ENCODE results near the gene ZNF580. TPM values are rescaled to one million over a fixed set of nuclear protein-coding genes. Genes with fewer than 3 reads are reported as not detected.

Gene ZNF580
- total RNA-seq, 2 experiments from 2014 or later, result 24.4 to 50.0 TPM

DNA sequence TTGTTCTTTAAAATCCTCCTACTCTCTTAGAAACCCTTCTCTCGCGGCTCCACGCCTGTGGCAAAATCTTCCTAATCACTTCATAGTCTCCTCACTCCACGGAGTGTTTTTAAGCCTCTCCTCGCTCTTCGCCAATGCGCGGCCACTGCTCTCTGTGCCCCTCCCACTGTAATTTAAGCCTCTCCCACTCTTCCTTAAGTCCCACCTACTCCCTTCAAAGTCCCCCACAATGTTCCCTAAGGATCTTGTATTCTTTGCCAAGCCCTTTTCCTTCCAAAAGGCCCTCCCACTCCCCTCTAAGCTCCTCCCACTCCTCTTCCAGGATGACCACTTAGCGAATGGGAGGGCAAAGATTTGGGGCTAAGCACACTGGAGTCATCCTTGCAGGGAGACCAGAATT is 42.8 kb upstream of the ZNF580 start:
- POLR2A ChIA-PET, result no interaction called here
- peak overlapping the region; percentile 70 for H3K4me2 ChIP-seq (ENCODE audit: low read length)

DNA sequence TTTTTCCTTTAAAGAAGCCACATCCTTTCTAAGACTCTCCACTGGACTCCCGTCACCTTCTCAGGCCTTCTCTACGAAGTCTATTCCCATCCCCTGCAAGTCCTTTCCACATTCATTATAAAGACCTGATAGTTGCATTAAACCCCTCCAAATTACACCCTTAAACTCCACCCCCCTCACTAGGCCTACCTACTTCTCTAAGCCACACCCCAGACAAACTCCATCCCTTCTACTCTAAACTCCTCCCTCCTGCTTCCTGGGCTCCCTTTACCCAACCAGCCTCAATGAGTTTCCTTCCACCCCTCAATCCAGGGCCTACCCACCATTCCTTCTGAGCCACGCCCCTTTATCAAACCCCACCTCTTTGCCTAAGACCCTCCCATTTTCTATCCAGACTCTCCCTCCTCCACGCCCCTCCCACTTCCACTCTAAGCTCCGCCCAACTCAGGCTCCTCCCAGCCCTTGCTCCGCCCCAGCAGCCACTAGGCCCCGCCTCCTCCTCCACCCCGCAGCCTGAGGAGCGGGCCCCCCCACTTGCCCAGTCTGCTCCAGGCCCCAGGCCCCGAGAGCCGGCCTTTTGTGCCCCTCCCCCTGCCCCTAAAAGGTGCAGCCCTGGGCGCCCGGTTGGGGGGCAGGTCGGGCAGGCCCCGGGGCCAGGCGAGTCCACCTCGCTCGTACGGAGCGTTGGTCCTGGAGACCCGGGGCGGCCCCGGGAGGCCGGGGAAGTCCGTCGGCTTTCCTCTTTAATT is 41.9 kb upstream of the ZNF580 start:
- intact Hi-C loops (cut with micrococcal nuclease; ENCODE audit: unreplicated experiment), result loop anchor here (1.0 to 2.0 kb wide), 2 partner anchors 18 to 44 kb away; partner anchors contain the start of genes ZNF579 and ZNF581
- ChIA-PET POLR2A (interaction anchor here (0.8 to 1.6 kb wide), 4 partner anchors 11 to 48 kb away, joined by 3 to 15 read pairs (median 6); partner anchors contain the start of gene ZNF784), CTCF (ENCODE audit: unreplicated experiment) (interaction anchor here (0.6 kb wide), 1 partner anchor 50 kb away, joined by 3 read pairs; no protein-coding TSS in a partner anchor)
- no TSS peak for BruUV-seq (replicated peaks)
- Histone ChIP-seq H3K4me3 (ENCODE audit: low read depth, low read length, poor library complexity, severe bottlenecking) (peak overlapping the region; percentile 74), H3K4me2 (ENCODE audit: low read length) (peak overlapping the region; percentile 70), H3K36me3 (ENCODE audit: insufficient read depth, low read length) (peaks cover 25% of the 10 kb centered on the region), H3K9me3 (ENCODE audit: low read length) (no peaks in the 10 kb centered on the region), H4K20me1 (ENCODE audit: insufficient read depth, low read length) (no peaks in the 10 kb centered on the region), H2AFZ (ENCODE audit: low read length) (peak overlapping the region; percentile 66; the same call in 1 of the 2 replicates), H3K9me2 (ENCODE audit: insufficient read depth, low read length) (no peaks in the 10 kb centered on the region), H3K27ac (ENCODE audit: low read depth, low read length, poor library complexity, severe bottlenecking) (peak overlapping the region; percentile 94), H3K4me1 (ENCODE audit: insufficient read depth, low read length, poor library complexity, severe bottlenecking) (peaks cover 26% of the 10 kb centered on the region), H3K79me2 (ENCODE audit: insufficient read depth, low read depth, low read length) (no peaks in the 10 kb centered on the region)
- peak; percentile 92 for DNase-seq (ENCODE audit: low spot score)
- TF ChIP-seq, protein P1, sequence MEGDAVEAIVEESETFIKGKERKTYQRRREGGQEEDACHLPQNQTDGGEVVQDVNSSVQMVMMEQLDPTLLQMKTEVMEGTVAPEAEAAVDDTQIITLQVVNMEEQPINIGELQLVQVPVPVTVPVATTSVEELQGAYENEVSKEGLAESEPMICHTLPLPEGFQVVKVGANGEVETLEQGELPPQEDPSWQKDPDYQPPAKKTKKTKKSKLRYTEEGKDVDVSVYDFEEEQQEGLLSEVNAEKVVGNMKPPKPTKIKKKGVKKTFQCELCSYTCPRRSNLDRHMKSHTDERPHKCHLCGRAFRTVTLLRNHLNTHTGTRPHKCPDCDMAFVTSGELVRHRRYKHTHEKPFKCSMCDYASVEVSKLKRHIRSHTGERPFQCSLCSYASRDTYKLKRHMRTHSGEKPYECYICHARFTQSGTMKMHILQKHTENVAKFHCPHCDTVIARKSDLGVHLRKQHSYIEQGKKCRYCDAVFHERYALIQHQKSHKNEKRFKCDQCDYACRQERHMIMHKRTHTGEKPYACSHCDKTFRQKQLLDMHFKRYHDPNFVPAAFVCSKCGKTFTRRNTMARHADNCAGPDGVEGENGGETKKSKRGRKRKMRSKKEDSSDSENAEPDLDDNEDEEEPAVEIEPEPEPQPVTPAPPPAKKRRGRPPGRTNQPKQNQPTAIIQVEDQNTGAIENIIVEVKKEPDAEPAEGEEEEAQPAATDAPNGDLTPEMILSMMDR (conservative IDR thresholded peaks at IDR 0.05; ENCODE audit: low read length), result no peak
- no peak for TF ChIP-seq EZH2phosphoT487 (IDR thresholded peaks at IDR 0.05; ENCODE audit: borderline replicate concordance, low read depth, low read length)

More for the DNA sequence above, 42.8 kb upstream of the ZNF580 start:
- peaks cover 30% of the 10 kb centered on the region for H3K36me3 ChIP-seq (ENCODE audit: insufficient read depth, low read length)
- H4K20me1 ChIP-seq (ENCODE audit: insufficient read depth, low read length), result no peaks in the 10 kb centered on the region
- peaks cover 20% of the 10 kb centered on the region for H3K4me1 ChIP-seq (ENCODE audit: insufficient read depth, low read length, poor library complexity, severe bottlenecking)
- intact Hi-C loops (cut with micrococcal nuclease; ENCODE audit: unreplicated experiment), result loop anchor here (2.0 kb wide), 1 partner anchor 17 kb away; the partner anchor contains the start of gene ZNF579
- no peaks in the 10 kb centered on the region for H3K79me2 ChIP-seq (ENCODE audit: insufficient read depth, low read depth, low read length)
- H3K27ac ChIP-seq (ENCODE audit: low read depth, low read length, poor library complexity, severe bottlenecking), result no peak overlapping the region
- CTCF ChIA-PET (ENCODE audit: unreplicated experiment), result no interaction called here
- H3K9me3 ChIP-seq (ENCODE audit: low read length), result no peaks in the 10 kb centered on the region
- H3K9me2 ChIP-seq (ENCODE audit: insufficient read depth, low read length), result no peaks in the 10 kb centered on the region
- no peak for TF ChIP-seq EZH2phosphoT487 (IDR thresholded peaks at IDR 0.05; ENCODE audit: borderline replicate concordance, low read depth, low read length)
- TF ChIP-seq, protein P1 (conservative IDR thresholded peaks at IDR 0.05; ENCODE audit: low read length), result no peak
- BruUV-seq (replicated peaks), result no TSS peak
- DNase-seq (ENCODE audit: low spot score), result no peak
- no peak overlapping the region for H3K4me3 ChIP-seq (ENCODE audit: low read depth, low read length, poor library complexity, severe bottlenecking)
- no peak overlapping the region for H2AFZ ChIP-seq (ENCODE audit: low read length)

DNA sequence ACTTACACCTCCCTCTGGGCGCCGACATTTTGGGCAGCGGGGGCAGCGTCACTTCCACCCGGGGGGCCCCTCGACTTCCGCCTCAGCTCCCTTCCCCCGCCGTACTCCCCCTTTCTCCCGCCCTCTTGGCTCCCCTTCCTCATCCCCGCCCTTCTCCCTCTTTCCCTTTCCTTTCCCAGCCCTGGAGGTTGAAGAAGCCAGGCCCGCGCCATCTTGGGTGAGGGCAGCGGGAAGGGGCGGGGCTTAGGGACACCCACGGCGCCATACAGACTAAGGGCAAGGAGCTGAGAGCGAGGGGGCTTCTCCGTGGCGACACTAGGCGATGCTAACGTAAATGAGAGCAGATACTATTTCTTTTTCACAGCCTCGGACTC is 41.3 kb upstream of the ZNF580 start, which contains the start of gene FIZ1:
Gene FIZ1 (minus strand): TSS at position 50 of the 374 bp plus-strand sequence. CDS start 1,652 bp downstream, outside the sequence.
- intact Hi-C loops (cut with micrococcal nuclease; ENCODE audit: unreplicated experiment), result loop anchor here (1.0 to 2.0 kb wide), 2 partner anchors 19 to 44 kb away; partner anchors contain the start of genes ZNF579 and ZNF581
- TF ChIP-seq EZH2phosphoT487 (IDR thresholded peaks at IDR 0.05; ENCODE audit: borderline replicate concordance, low read depth, low read length), result no peak
- TF ChIP-seq, protein P1 (conservative IDR thresholded peaks at IDR 0.05; ENCODE audit: low read length), result no peak
- peak; percentile 98 for DNase-seq (ENCODE audit: low spot score)
- peak within 1 kb of the TSS; percentile 94 for H3K27ac ChIP-seq (ENCODE audit: low read depth, low read length, poor library complexity, severe bottlenecking)
- H3K9me2 ChIP-seq (ENCODE audit: insufficient read depth, low read length), result no peaks in the 10 kb centered on the region
- H3K79me2 ChIP-seq (ENCODE audit: insufficient read depth, low read depth, low read length), result no peaks in the 10 kb centered on the region
- H2AFZ ChIP-seq (ENCODE audit: low read length), result peak within 1 kb of the TSS; percentile 66
- H3K4me3 ChIP-seq (ENCODE audit: low read depth, low read length, poor library complexity, severe bottlenecking), result peak within 1 kb of the TSS; percentile 74
- H3K4me1 ChIP-seq (ENCODE audit: insufficient read depth, low read length, poor library complexity, severe bottlenecking), result peaks cover 32% of the 10 kb centered on the region
- H3K4me2 ChIP-seq (ENCODE audit: low read length), result peak within 1 kb of the TSS; percentile 100
- H4K20me1 ChIP-seq (ENCODE audit: insufficient read depth, low read length), result no peaks in the 10 kb centered on the region
- CTCF ChIA-PET (ENCODE audit: unreplicated experiment), result no interaction called here
- POLR2A ChIA-PET, result interaction anchor here (0.8 to 1.6 kb wide), 4 partner anchors 12 to 48 kb away, joined by 3 to 15 read pairs (median 6); partner anchors contain the start of gene ZNF784
- no peaks in the 10 kb centered on the region for H3K9me3 ChIP-seq (ENCODE audit: low read length)
- no TSS peak for BruUV-seq (replicated peaks)
- H3K36me3 ChIP-seq (ENCODE audit: insufficient read depth, low read length), result peaks cover 24% of the 10 kb centered on the region

Measured in OCI-LY7 (cell line).